ENCODE data around the gene DPP10.

The DPP10 gene

DNA sequence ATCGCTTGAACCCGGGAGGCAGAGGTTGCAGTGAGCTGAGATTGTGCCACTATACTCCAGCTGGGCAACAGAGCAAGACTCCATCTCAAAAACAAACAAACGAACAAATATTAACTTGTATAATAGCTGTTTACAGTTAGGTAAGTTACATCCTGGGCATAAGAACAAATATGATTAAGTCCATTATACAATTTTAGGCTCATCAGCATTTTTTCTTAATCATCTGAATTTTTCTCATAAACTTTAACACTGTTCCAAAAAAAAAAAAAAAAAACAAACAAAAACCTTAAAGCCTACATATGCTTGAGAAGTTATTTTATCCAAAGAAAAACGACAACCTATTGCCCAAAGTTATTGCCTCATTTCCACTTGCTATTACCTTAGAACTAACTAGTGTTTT lies 1042.5 kb downstream of the DPP10 start:
- no peak for DNase-seq

DNA sequence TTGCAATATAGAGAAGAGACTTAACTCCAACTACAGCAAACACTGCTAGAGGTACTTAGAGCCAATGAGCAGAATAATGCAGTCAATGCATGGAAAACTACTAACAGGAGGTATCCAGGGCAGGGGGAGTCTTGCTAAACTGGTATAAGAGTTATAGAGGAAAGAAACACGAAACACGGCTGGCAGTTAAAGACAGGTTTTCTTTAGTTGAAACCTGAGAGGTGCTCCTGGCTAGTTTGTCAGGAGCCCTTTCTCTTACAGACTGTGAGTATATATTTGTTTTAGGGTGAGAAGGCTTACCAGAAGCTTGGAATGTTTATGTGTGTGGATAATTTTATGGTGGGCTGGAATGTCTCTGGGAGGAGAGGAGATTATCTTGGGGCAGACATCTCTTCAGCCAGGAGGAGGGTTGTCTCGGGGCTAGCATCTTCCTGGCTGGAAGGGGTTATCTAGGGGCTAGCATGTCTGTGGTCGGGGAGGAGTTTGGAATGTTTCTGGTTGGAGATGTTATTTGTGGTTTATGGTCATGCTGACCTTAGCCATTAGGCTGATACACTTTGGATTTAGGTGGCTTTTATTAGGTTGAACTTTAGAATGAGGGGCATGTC lies 1048.8 kb downstream of the DPP10 start:
- no peak for DNase-seq

DNA sequence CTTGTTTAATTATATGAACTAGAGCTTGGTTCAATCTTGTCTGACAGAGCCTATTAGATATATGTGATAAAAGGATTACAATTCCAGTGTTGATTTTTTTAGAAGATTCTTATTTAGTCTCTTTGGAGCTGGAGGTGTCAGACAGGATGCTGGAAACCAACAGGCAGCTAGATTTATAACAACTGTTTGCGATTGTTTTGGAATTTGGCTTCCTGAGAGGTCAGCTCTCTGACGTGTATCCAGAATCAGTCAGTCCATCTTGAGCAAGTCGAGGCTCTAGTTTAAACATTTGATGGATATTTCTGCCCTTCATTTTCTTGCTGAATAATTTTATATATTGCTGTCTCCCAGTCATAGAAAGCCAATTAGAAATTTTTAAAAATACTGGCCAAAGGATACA lies 1062.9 kb downstream of the DPP10 start:
- no peak for DNase-seq

DNA sequence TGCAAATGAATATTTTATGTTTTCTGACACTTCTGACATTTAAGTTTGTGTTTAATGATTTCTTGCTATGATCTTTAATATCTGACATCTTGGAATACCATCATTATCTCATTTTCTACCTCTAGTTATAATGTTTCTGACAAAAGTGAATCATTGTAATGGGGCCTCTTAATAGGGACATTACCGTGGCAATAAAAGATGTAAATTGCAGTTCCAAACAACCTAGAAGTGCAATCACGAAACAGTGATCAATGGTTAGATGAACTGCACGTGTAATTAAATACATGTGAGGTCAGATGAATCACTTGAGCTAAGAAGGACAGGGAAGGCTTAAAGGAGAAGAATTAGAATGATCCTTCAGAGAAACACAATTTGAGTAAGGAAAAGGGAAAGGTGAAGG lies 1078.3 kb downstream of the DPP10 start:
- DNase-seq: no peak

DNA sequence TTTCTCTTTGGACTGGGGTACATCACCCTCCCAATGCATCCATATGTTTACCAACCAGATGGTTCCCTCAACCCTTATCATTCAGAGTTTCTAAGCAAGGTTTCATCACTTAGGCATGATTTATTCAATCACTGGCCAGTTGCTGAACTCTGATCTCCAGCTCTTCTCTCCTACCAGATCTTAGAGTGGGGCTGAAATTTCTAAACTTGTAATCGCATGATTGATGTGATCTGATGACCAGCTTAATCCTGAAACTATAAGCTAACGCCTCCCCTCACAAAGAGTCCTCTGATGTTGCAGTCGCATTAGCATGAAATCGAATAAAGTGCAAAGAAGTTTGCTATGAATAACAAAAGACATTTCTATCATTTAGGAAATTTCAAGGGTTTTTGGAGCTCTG lies 1082.0 kb downstream of the DPP10 start:
- no peak for DNase-seq

DNA sequence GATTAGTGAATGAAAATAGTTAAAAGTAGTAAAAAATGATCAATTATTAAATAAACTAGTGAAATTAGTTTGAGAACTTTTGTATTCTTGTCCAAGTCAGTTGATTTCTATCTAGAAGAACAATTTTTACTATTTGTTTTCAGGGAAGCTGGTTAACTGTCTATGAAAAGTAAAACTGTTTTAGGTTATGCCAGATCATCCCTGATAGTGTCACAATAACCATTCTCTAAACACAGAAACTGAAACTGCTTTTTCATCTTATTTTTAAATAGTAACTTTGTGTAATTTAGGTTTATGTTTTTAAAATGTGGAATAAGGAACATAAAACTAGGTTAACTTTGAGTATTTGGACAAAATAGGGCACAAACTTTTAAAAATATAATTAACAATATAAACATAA lies 1087.2 kb downstream of the DPP10 start:
- DNase-seq: no peak

DNA sequence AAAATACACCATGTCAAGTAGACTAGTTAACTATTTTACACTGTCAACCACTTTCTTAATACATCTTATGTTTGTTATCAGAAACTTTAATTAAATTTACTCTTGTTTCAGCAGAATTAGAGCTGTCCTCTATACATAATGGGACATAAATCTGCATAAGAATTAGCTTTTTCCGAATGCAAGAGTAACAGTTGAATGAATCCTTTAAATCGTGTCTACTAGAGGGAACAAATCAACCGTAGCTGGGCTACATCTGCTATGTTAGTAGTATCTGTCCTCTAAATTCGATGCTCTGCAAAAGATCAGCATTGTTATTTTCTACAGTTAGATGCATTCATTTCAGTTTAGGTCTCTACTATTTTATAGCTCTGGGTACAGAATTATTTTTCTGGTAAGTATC lies 1090.6 kb downstream of the DPP10 start:
- no peak for DNase-seq

DNA sequence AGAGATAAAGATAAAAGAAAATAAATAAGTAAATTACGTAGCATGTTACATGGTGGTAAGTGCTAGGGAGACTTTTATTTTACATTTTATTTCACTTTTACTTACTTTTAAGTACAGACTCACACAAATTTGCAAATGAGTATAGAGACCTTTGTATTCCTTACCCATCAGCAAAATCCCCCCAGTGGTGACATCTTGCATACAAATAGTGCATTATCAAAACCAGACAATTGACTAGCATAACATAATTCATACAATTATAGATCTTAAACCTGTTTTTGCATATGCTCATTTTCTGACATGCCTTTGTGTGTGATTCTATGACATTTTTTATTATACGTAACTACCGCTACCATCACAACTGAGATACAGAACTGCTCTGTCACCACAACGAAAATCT lies 1099.4 kb downstream of the DPP10 start:
- DNase-seq: no peak

DNA sequence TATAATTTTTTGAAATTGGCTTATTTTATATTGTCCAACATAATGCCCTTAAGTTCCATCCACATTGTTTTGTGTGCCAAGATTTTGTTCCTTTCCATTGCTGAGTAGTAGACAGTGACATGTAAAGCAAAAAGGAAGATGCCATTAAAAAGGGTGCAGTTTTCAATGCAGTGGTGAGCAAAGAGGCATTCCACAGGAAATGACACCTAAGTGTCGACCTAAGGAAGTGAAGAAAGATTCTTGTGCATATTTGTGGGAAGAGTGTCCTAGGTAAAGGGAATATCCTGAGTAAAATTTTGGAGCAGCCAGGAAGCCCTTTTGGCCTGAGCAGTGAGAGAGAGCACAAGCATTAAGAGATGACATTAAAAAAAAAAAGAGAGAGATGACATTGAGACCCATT lies 1099.9 kb downstream of the DPP10 start:
- no peak for DNase-seq

DNA sequence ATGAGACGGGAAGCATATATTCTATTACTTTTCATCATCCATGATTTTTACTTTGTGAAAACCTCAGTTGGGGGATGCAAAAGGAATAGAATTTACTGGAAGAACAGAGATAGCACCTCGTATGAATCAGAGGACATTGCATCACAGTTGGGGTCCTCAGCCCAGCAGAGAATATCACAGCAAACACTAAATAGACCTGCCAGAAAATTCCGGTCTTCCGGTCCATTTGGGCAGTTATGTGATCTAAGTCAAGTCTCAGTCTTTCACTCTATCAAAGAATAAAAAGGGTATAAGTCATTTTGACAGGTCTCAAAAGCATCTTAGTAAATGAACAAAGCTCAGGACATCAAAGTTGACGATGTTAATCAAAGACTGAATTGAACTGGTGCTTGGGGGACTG lies 1100.6 kb downstream of the DPP10 start:
- DNase-seq: no peak

DNA sequence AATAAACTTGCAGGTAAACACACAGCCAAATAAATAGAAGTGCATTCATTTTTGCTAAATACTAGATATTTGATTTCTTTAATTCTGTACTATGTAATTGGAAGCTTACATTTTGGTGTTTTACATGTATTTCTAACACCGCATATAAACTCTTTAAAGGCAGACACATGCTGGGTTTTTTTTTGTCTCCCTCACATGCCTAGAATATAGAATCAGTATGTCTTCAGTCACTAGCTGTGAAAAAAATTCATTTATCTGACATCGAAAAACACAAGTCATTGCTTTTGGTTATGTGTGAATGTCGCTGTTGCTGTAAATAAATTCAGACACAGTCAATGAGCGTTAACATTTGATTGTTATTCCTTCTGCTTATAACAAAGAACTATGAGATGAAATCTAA lies 1101.0 kb downstream of the DPP10 start:
- no peak for DNase-seq

DNA sequence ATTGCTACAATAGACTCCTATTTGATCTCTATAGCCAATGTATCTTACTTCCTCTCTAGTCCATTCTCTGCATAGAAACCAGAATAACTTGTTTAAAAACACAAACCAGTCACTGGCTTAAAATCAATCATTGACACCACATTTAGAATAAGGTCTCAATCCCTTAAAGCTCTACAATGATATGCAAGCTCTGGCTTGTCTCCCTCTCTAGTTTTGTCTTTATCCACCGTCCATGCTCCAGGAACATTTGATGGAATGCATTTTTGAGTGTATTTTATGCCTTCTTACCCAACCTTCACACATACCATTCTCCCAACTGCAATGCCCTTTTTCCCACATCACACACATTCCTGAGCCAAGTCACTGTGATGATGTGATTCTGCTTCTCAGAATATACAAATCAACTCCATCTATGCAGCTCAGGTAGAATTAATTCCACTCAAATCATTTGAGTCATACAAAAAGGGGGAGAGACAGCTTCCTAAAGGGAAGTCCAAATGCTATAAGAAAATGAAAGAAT lies 1107.2 kb downstream of the DPP10 start:
- DNase-seq: no peak

DNA sequence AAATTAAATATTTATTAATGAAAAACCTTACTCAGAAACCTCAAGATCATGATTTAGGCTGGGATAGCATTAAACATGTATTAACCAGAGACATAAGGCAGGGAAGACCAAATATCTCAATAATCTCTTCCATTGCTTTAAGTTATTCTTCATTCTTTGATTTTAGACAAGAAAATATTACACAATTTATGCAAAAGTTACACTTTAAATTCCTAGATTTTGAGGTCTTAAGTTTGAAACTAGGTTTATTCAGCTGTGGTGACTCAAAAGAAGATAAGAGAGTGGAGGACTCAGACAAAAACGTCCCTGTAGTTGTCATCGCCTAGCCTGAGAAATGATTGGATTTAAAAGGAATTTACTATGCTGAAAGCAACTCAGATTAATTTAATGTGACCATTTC lies 1110.3 kb downstream of the DPP10 start:
- DNase-seq: no peak

DNA sequence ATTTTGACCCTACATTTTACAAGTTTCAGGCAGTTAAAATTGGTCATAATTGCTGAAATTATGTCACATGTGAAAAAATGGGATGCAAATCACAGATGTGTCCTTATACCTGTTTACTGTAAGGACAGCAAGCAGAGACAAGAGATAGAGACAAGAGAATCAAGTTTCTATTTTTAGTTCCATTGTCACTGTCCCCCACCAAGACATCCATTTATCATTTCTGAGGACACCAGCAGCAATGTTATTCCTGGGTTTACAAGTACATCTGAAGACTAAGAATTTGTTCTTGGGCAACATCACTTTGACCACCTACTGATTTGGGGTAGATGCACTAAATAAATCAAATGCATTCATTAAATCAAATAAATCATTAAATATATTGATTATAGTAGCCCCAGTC lies 1111.7 kb downstream of the DPP10 start:
- DNase-seq: no peak

DNA sequence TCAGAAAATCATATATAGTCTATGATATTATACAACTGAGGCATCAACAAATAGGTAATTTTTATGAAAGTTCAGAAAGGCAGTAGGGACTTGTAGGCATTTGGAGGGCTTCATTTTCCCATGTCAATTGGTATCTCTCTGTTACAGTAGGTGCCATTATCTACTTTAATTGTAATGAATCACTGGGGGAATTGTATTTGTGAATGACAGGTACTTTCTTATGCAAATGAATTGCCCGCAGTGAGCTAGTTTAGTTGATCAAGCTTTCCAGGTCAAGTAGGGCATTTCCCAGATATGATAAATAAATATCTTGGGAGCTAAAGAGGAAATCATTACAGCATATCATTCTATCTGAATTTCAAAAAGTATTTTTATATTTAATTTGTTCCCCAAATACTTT lies 1116.3 kb downstream of the DPP10 start:
- DNase-seq: no peak

DNA sequence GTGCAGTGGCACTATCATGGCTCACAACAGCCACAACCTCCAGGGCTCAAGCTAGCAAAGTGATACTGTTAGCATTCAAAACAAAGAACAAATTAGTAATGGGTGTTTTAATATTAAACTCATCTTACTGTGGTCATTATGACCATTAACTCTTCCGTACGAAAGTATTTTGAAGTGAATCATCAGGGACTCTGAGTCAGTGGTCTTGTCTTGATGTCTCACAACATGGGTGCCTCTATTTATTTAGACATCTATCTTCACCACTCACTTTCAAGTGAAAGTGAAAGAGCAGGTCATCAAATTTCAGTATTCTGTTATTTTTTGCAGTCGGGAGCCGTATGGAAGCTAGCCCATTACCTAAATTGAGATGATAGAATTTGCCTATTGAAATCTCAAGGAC lies 1118.2 kb downstream of the DPP10 start:
- no peak for DNase-seq

DNA sequence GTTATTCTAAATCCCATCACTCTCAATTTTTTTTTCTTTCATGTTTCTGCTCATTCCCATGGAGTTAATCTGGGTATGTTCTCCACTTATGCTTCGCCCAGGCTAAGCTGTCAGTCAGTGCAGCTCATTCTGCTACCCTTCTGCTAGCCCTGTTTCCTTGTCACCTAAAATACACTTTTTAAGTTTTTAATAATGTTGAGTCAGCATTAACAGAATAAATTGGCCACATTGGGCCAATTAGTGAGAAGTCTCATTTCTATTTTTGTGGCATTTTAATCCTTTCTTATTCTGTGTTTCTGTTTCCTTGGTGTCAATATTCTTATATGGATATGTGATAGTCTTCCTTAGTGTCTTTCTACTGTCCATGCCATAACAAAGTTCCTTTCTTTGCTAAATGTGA lies 1126.2 kb downstream of the DPP10 start:
- no peak for DNase-seq

DNA sequence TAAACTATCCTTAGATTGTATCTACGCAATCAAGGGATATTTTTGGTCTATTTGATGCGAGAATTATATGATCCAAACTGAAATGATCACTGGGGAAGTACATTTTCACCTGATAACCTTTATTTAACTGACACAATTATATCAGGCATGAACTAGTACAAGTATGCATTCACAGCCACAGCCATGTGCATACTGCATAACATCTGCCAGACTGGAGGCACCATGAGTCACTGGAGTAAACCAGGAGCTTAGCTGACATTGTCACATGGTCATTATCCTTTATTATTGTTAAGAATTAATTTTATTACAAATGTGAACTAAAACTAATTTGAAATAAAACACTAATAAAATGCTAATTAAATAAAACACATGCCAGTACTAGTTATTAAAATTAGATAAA lies 1127.1 kb downstream of the DPP10 start:
- no peak for DNase-seq

DNA sequence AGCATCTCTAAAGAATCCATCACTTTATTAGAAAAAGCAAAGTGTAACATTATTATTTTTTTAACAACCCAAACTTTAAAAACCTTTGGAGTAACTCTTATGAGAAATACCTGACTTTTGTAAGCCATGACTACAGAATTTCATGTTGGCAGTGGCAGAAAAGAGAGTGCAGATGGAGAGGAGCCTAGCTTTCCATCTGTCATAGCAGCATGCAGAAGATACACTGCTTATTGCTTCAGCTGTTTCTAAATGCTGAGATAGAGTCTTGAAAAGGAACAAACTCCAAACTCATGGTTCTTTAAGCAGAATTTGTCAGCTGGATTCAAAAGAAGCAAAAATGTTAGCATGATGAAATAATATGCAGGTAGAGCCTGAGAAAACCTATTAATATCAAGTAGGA lies 1130.3 kb downstream of the DPP10 start:
- DNase-seq: no peak

DNA sequence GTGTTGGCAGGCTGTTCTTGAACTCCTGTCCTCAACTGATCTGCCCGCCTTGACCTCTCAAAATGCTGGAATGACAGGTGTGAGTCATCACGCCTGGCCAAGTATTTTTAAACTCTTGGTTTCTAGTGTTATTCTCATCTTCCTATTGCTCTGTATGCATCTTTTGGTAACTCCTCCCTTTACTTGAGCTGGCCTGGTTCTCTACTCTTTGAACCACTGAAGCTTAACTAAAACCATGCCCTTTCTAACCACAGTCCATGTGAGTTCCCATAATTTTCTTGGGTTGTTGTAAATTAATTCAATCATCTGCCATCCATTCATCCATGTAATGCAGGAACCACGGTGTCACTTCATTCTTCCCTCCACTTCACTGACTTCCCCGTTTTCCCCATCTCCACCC lies 1131.3 kb downstream of the DPP10 start:
- DNase-seq: no peak

DNA sequence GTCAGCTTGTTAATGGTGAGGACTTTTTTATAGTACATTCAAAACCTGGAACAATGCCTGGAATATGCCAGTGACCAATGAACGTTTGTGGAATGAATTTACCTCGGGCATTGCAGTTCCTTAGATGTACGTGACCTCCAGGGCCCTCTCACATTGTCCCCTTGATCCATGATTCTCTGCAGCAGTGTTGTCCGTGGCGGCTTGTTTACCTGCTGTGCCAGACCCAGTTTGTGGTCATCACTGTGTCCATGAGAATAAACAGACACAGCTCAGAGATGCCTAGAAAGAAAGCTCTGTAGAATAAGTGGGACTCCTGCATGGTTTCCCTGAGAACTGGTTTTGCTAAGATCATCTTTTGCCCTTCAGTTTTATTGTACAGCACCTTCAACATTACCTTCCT lies 1132.2 kb downstream of the DPP10 start:
- DNase-seq: peak; percentile 91

DNA sequence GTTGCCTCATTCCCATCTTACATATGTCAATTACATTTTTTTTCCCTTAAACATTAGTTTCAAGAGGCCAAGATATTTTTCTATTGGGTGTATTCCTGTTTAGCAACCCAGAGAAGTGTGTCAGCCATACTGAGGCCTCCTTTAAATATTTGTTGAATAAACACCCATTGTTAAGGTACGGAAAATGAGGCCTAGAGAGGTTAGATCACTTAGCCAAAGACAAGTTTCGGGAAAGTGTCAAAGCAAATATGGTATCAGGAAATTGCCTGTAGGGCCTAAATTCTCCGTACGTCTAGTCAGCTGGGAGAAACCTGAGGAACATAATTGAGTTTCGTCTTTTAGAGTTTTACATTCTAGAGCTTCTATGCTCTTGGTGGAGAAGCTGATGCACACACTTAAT lies 1138.3 kb downstream of the DPP10 start:
- DNase-seq: no peak

DNA sequence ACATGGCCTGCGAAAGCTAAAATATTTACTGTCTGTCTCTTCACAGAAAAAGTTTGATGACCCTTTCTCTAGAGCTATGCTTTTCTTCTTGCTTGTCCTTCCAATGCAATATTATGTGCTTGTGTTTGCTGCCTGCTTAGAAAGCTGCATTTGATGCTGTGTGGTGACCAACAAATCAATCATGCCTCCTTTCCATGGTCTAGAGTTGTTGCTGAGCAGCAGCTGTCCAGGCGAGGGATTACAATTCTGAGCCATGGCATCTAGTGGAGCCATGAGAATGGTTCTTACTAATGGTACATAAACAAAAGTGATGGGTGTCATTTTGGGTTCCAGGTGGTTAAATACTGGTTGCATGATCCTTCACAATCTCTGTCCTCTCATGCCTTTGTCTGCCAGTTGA lies 1142.1 kb downstream of the DPP10 start:
- DNase-seq: peak; percentile 75

DNA sequence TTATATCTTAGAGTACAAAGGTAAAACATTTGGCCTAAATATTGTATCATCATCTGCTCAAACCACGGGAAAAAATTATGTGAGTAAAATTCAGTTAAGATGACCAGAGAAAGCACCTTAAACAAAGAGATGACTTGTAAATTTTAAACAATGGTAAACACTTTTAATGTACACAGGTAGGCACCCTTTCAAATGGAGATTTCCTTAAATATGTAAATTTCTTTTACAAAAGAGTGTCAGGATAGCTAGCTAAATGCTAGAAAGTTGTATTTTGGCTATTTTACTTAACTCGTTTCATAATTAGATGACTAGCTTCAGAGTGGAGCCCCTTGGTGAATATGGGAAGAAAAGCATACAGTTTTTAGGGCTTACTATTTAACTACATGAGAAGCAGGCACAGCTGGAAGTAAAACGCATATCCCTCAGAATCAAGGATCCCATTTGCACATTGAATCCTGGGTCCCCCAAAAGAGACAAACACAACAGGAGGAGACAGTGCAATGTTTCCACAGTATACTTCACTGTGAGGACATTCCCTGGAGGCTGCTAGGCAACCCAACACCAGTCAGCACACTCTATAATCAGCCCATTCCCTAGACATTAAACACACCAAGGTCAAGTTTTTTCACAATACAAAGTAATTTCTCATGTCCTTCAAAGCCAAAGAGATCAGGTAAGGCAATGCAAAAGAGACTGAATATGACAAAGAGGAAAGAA lies 1154.4 kb downstream of the DPP10 start:
- no peak for DNase-seq

DNA sequence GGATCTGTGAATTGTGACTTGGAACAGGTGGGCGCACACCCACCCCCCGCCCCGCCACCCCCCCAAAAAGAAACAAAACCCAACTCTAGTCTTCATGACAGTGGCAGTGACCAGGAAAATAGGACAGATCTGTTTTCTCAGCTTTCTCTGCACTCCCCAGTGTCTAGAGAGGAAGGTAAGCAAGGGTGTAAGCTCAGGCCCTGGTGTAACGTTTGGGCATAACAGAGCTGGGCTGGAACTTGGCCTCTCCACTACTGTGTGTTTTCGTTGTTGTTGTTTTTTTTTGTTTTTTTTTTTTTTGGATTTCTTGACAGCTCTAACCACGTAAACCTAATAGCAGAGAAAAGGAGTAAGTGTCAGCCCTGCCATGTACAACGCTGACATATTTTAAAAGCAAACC lies 1160.8 kb downstream of the DPP10 start:
- no peak for DNase-seq

Data from COR-L47 (cell line).